ENCODE measurements around the gene KRT6C.

Gene KRT6C

GRCh38 chr12:52434760-52435530, 38.7 kb downstream of the KRT6C start:
- no peak for DNase-seq (ENCODE audit: low read depth)

GRCh38 chr12:52434081-52434733, 39.4 kb downstream of the KRT6C start, which contains the start of gene KRT75:
Gene KRT75 (minus strand): TSS chr12:52434371. CDS start chr12:52434304, 67 bp downstream.
- no peak for DNase-seq (ENCODE audit: low read depth)

GRCh38 chr12:52433501-52434080, 40.0 kb downstream of the KRT6C start:
- DNase-seq (ENCODE audit: low read depth) = no peak

GRCh38 chr12:52432559-52433207, 40.9 kb downstream of the KRT6C start:
- DNase-seq (ENCODE audit: low read depth) = no peak

- no peak for DNase-seq (ENCODE audit: low read depth)
Observed at GRCh38 chr12:52428121-52428520, 45.5 kb downstream of the KRT6C start.

GRCh38 chr12:52427083-52427482, 46.5 kb downstream of the KRT6C start:
- DNase-seq (ENCODE audit: low read depth) = no peak

GRCh38 chr12:52426034-52426433, 47.6 kb downstream of the KRT6C start:
- DNase-seq (ENCODE audit: low read depth) = no peak

GRCh38 chr12:52425466-52425865, 48.1 kb downstream of the KRT6C start:
- DNase-seq (ENCODE audit: low read depth) = no peak

GRCh38 chr12:52423661-52424500, 49.7 kb downstream of the KRT6C start:
- DNase-seq (ENCODE audit: low read depth) = no peak

- no peak for DNase-seq (ENCODE audit: low read depth)
Observed at GRCh38 chr12:52423035-52423434, 50.6 kb downstream of the KRT6C start.

GRCh38 chr12:52419656-52420055, 53.9 kb downstream of the KRT6C start:
- no peak for DNase-seq (ENCODE audit: low read depth)

- DNase-seq (ENCODE audit: low read depth) = no peak
Observed at GRCh38 chr12:52418576-52419110, 55.0 kb downstream of the KRT6C start.

Measured in activated T-helper 9 cell treated with anti-CD3 and anti-CD28 coated beads, Interleukin-2, amount 50 U/mL, for 16 hours (primary cell).